HepG2 (cell line): ENCODE measurements around the gene NFASC.

Experiments used
- FOSL1 ChIP-seq: sonication (generic); formaldehyde crosslinking; IDR thresholded peaks from 2 replicates; pipeline ENCODE4 v1.9.0; 2021; ENCODE audit warnings: missing genetic modification reagents, borderline replicate concordance
- POLR2A ChIP-seq, 2 experiments: IDR thresholded peaks; 2 replicates each; pipeline ENCODE4 v1.6.1; 2011; ENCODE audit warnings: low read depth in 2 of 2, low read length in 2 of 2, mild to moderate bottlenecking in 1 of 2, moderate library complexity in 1 of 2; ENCODE audit not compliant: insufficient read depth in 1 of 2
- TCF7L2 ChIP-seq: IDR thresholded peaks from 2 replicates; pipeline ENCODE4 v1.6.1; 2011; ENCODE audit warnings: mild to moderate bottlenecking, low read depth, low read length, moderate library complexity

- TF ChIP-seq TCF7L2 (no peak), FOSL1 (CRISPR knock-in tag) (no peak), POLR2A (IDR thresholded peaks at IDR 0.05; ENCODE audit: insufficient read depth in 1 of 2, low read depth in 2 of 2, low read length in 2 of 2) (no peak)
Observed at GRCh38 chr1:205065666-205066065, 195.0 kb downstream of the NFASC start.
